ENCODE measurements around the gene DNAH12.
A peak's percentile ranks its signal among the peaks of the same experiment; 100 is the strongest.

The DNAH12 gene

GRCh38 chr3:57544181-57545125 is at the start of gene DNAH12:
Gene DNAH12 (minus strand): TSS chr3:57544344. CDS start chr3:57542870, 1,474 bp downstream.
- no peak for DNase-seq (ENCODE audit: low read depth in 1 of 2, low spot score in 1 of 2)

GRCh38 chr3:57592306-57592705 is 48.2 kb upstream of the DNAH12 start:
- no peak for DNase-seq (ENCODE audit: low read depth in 1 of 2, low spot score in 1 of 2)

DNA sequence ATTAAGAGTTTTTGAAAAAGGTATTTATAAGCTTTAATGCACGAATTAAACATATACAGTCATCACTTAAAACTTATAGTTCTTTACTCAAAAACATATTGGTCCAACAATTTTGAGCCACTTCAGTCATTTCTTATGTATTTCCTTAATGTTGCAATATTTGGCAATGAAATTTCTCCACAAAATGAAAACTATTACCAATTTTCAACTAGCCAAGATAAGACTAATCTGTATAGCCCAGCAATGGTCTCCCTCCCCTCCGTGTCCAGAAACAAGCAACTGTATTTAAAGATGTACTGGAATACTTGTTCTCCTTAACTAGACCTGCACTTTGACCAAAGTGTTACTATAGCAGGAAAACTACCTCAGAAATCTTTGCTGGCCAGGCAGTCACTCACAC is 43.8 kb upstream of the DNAH12 start:
- DNase-seq (ENCODE audit: low read depth in 1 of 2, low spot score in 1 of 2), result no peak

DNA sequence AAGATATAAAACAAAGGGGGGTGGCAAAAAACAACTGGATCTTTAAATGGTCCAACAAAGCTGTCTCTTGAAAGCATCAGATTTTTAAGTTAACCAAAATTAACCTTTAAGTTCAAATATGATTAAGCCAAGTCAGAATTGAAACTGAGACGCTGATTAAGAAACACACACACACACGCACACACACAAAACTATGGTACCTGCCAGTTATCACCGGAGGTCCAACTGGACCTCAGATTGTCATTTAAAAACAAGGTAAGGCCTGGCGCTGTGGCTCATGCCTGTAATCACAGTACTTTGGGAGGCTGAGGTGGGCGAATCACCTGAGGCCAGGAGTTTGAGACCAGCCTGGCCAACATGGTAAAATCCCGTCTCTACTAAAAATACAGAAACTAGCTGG is 42.6 kb upstream of the DNAH12 start:
- DNase-seq (ENCODE audit: low read depth in 1 of 2, low spot score in 1 of 2), result no peak

DNA sequence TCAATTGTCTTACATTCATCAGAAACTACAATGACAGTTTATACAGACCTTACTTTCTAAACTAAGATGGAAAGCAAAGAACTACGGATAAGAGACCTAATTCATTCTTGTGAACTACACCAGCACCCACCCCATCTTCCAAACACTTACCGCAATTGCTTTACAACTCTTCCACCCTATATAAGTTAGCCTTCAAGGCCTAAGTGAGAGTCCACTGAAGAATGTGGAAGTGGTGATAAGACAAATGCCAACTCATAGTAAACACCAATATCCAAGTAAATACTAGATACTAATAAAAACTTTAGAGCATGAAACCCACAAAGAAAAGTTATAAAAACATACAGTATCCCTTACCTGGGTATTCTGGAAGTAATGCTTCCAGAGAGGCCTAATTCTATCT is 39.4 kb upstream of the DNAH12 start:
- DNase-seq (ENCODE audit: low read depth in 1 of 2, low spot score in 1 of 2), result no peak

- DNase-seq (ENCODE audit: low read depth in 1 of 2, low spot score in 1 of 2), result no peak
Observed at GRCh38 chr3:57582474-57583168, 38.5 kb upstream of the DNAH12 start.

DNA sequence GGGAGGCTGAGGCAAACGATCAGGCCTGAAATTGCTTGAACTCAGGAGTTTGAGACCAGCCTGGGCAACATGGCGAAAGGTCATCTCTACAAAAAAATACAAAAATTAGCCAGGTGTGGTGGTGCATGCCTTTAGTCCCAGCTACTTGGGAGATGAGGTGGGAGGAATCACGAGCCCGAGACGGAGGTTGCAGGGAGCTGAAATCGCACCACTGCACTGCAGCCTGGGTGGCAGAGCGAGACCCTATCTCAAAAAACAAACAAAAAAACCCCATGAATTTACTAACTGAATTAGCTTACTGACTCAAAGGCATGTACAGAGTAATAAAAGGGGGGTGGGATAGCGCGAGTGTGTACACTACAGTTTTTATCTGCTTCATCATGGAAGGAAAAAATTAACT is 33.7 kb upstream of the DNAH12 start:
- no peak for DNase-seq (ENCODE audit: low read depth in 1 of 2, low spot score in 1 of 2)

- DNase-seq (ENCODE audit: low read depth in 1 of 2, low spot score in 1 of 2), result no peak
Observed at GRCh38 chr3:57575966-57576626, 32.0 kb upstream of the DNAH12 start.

DNA sequence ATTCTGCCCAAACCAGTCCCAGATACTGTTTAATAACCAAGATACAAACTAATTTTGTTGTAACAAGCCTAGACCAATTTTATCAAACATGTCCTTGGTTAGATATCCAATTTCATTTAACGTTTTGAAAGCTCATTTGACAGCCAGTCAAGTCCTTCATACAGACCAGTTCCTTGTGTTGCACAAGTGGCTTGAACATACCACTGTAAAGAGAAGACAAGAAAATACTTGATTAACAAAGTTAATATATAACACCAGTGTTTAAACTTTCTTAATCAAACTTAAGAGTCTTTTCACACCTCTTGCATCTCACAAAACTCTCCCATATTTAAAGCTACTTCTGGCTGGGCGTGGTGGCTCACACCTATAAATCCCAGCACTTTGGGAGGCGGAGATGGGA is 28.0 kb upstream of the DNAH12 start:
- no peak for DNase-seq (ENCODE audit: low read depth in 1 of 2, low spot score in 1 of 2)

GRCh38 chr3:57570878-57571277 is 26.7 kb upstream of the DNAH12 start:
- DNase-seq (ENCODE audit: low read depth in 1 of 2, low spot score in 1 of 2), result no peak

DNA sequence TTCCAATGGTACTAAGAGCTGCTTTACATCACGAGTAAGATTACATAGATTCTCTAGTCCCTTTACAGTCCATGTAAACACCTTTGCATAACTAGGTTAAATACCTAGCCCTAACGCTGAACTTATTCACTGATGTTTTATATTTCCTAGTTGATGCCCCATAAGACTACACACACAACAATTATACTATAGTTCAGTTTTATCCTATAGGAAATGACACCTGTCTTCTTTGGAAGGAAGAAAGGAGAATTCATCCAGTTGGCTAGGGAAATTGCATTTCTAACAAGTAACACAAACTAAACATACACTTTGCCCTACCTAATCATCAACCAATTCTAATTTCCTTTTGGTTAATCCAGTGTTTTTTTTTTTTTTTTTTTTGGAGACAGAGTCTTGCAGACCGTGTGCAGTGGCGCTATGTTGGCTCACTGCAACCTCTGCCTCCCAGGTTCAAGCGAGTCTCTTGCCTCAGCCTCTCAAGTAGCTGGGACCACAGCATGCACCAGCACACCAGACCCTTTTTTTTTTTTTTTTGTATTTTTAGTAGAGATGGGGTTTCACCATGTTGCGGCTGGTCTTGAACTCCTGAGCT is 25.8 kb upstream of the DNAH12 start:
- no peak for DNase-seq (ENCODE audit: low read depth in 1 of 2, low spot score in 1 of 2)

- no peak for DNase-seq (ENCODE audit: low read depth in 1 of 2, low spot score in 1 of 2)
Observed at GRCh38 chr3:57559526-57559925, 15.4 kb upstream of the DNAH12 start.

- peak in 1 of 2 donors; percentile 16 for DNase-seq (ENCODE audit: low read depth in 1 of 2, low spot score in 1 of 2)
Observed at GRCh38 chr3:57557085-57557537, 13.0 kb upstream of the DNAH12 start.

- DNase-seq (ENCODE audit: low read depth in 1 of 2, low spot score in 1 of 2), result no peak
Observed at GRCh38 chr3:57556459-57557084, 12.4 kb upstream of the DNAH12 start.

DNA sequence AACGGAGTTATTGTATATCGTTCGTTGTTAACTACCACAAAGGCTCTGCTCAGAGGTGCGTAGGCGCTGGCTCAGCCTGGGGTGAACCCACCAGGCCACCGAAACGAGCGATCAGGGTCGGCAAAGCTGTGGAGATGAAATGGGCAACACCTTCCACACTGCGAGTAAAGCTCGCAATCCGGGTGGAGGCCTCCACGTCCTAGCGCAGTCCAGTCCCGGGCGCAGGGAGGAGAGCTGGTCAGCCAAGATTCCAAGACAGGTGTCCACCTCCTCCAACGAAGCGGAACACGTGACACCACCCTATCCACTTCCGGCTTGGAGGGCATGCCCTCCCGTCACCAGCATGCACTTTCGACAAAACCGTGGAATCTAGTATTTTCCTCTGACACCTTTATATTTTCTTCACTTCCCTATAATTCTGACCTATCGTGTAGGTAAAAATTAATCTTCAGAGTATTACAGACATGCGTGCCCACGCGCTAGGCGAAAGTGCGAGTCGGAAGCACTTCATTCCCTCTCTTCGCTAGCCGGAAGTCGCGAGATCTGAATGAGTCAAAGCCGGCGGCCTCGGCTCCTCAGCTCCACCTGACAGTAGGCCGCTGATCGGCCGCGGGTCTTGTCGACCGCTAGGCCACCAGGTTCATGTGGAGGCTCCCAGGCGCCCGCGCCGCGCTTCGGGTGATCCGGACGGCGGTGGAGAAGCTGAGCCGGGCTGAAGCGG is 11.8 kb upstream of the DNAH12 start, which contains the start of gene PDE12:
Gene PDE12 (plus strand): TSS at position 537 of the 721 bp plus-strand sequence. CDS start 106 bp downstream, at position 643.
- peak; percentile 68 to 73 for DNase-seq (ENCODE audit: low read depth in 1 of 2, low spot score in 1 of 2)

- no peak for DNase-seq (ENCODE audit: low read depth in 1 of 2, low spot score in 1 of 2)
Observed at GRCh38 chr3:57555306-57555705, 11.2 kb upstream of the DNAH12 start.

DNA sequence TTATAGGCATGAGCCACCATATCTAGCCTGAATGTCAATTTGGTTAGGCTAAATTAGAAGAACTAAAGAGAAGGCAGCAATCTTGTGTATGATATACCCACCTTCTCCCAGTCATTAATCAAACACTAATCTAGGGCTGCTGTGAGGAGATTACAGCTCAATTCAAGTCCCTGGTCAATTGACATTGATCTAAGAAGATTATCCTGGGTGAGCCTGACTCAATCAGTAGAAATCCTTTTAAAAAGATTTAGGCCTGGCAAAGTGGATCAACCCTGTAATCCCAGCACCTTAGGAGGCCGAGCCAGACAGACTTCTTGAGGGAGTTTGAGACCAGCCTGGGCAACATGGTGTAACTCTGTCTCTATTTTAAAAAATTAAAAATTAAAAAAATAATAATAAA is 2.5 kb upstream of the DNAH12 start:
- no peak for DNase-seq (ENCODE audit: low read depth in 1 of 2, low spot score in 1 of 2)

DNA sequence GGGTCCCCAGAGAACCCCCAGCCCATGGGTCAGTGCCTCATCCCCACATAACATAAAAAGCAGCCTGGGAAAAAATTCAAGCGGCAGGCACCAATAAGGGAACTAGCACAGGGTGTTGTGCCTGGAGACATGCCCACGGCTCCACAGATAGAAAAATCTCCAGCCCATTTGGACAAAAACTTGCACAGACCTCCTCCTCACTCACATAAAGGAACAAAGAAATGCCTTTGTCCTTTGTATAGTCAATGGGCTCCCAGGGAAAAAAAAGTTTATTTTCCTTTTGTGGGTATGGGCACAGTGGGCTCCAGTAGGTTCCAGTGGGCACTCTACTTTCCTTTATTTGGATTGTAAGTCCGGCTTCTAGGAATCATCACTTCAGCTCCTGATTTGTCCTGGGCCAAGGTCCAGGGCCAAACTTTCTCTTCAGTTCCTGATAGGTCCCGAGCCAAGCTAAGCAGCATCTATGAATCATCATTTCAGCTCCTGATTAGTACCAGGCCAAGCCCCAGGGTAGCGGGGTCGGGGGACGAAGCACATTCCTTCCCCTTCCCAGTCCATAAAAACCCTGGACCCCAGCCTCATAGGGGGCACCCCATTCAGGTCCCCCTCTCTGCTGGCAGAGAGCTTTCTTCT is 1.6 kb upstream of the DNAH12 start:
- no peak for DNase-seq (ENCODE audit: low read depth in 1 of 2, low spot score in 1 of 2)

DNA sequence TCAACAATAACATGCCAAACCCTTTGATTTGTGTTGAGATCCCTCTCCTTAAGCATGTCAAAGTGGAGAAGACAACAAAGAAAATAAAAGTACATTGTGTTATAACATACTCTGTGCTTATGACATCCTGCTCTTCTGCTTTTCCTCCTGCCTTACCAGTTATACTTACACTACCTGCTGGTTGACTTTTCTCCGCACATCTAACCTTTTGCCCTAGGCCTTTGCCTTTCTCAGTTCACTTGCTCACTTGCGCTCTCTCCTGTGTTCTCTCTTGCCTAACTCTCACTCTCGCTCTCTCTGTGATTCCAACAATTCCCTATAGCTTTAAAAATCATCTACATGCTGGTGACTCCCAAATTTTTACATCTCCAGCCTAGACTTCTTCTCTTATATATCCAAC is 5.7 kb downstream of the DNAH12 start:
- DNase-seq (ENCODE audit: low read depth in 1 of 2, low spot score in 1 of 2), result no peak

Data from activated T-helper 1 cell treated with anti-CD3 and anti-CD28 coated beads, Interleukin-2, amount 50 U/mL, for 16 hours (primary cell).